Esophagus muscularis mucosa (tissue), 4 donors: Measurements from ENCODE around the gene MT1G. TPM values are rescaled to one million over a fixed set of nuclear protein-coding genes. Genes with fewer than 3 reads are reported as not detected.

Experiments
- DNase-seq: peaks from one replicate; pipeline ENCODE4 v3.0.0-alpha.2; 2017; ENCODE audit errors: extremely low spot score
- H3K27ac ChIP-seq, 4 donors: fragments of 200-600 bp; sonication (generic); replicated peaks in 1 of 4; 1 replicate in 3 of 4; 2 replicates in 1 of 4; pipeline ENCODE4 v1.5.1; 2016 to 2019; ENCODE audit warnings: mild to moderate bottlenecking in 1 of 4
- H3K27me3 ChIP-seq, 4 donors: fragments of 200-600 bp; sonication (generic); one replicate each; pipeline versions ENCODE4 v1.5.1 to v1.6.0; 2016 to 2019
- H3K36me3 ChIP-seq, 4 donors: fragments of 200-600 bp; sonication (generic); one replicate each; pipeline ENCODE4 v1.5.1; 2016 to 2019
- H3K4me1 ChIP-seq, 4 donors: fragments of 200-600 bp; sonication (generic); one replicate each; pipeline ENCODE4 v1.5.1; 2016 to 2019
- H3K4me3 ChIP-seq, 4 donors: fragments of 200-600 bp; sonication (generic); 1 replicate in 2 of 4; 2 replicates in 2 of 4; pipeline ENCODE4 v1.5.1; 2016 to 2019; ENCODE audit warnings: mild to moderate bottlenecking in 4 of 4, moderate library complexity in 1 of 4
- H3K9me3 ChIP-seq, 4 donors: fragments of 200-600 bp; sonication (generic); 1 replicate in 3 of 4; 2 replicates in 1 of 4; pipeline ENCODE4 v1.5.1; 2016 to 2019
- CTCF ChIP-seq, 3 experiments: fragments of 200-600 bp in 2 of 3; fragments of 450-650 bp in 1 of 3; sonication (generic) in 2 of 3; IDR thresholded peaks; one replicate each; pipeline ENCODE4 v1.5.1; 2017 to 2019; ENCODE audit warnings: antibody characterized with exemption in 3 of 3, mild to moderate bottlenecking in 2 of 3, moderate library complexity in 1 of 3
- EP300 ChIP-seq: sonication (generic); formaldehyde crosslinking; IDR thresholded peaks from one replicate; pipeline ENCODE4 v1.6.1; 2017; ENCODE audit warnings: antibody characterized with exemption
- POLR2A ChIP-seq: fragments of 450-650 bp; IDR thresholded peaks from one replicate; pipeline ENCODE4 v1.6.1; 2017; ENCODE audit warnings: antibody characterized with exemption, moderate library complexity, mild to moderate bottlenecking, low read depth
- POLR2AphosphoS5 ChIP-seq, 2 donors: sonication (generic); formaldehyde crosslinking; IDR thresholded peaks; one replicate each; pipeline ENCODE4 v1.6.1; 2017; ENCODE audit warnings: antibody characterized with exemption in 2 of 2
- WGBS: methylation state at CpG from one replicate; pipeline ENCODE4 v1.1.5; 2018; 5-methylcytosine and 5-hydroxymethylcytosine counted together
- intact Hi-C: fragments of 100-400 bp; cut with DNase I; formaldehyde crosslinking; loops from one replicate; pipeline ENCODE4 v1.15.1; 2023
- total RNA-seq, 4 donors: library from RNA; depleted of rRNA; stranded (reverse); fragments of >200 nt; gene quantifications; one replicate each; pipeline versions ENCODE4 v1.1.0 to v1.2.1, GENCODE V29; 2016

The MT1G gene
- total RNA-seq, 4 donors from 2014 or later = 4.9 to 59.0 (median 19.0) TPM; not detected in 1

GRCh38 chr16:56689171-56689570, 21.3 kb upstream of the MT1G start:
- intact Hi-C loops = no loop called here
- no peak overlapping the region for H3K27ac ChIP-seq
- no peaks in the 10 kb centered on the region for H3K27me3 ChIP-seq
- no peaks in the 10 kb centered on the region for H3K36me3 ChIP-seq
- DNase-seq = no peak
- H3K4me3 ChIP-seq = no peak overlapping the region
- peaks cover 0 to 7% (median 6%) of the 10 kb centered on the region in 4 donors for H3K9me3 ChIP-seq
- 92% methylated on average over 2 of the region's 3 CpGs for WGBS
- H3K4me1 ChIP-seq = peaks cover 7 to 20% (median 14%) of the 10 kb centered on the region in 4 donors
- TF ChIP-seq CTCF (IDR thresholded peaks at IDR 0.05) (no peak), EP300 (no peak), POLR2A (no peak), POLR2AphosphoS5 (IDR thresholded peaks at IDR 0.05) (no peak)

GRCh38 chr16:56688762-56689161, 20.9 kb upstream of the MT1G start:
- intact Hi-C loops = no loop called here
- WGBS = 38% methylated on average over 1 of the region's 1 CpG
- no peak for DNase-seq
- Histone ChIP-seq H3K4me3 (no peak overlapping the region), H3K9me3 (peaks cover 0 to 7% (median 6%) of the 10 kb centered on the region in 4 donors), H3K27ac (no peak overlapping the region), H3K36me3 (no peaks in the 10 kb centered on the region), H3K27me3 (no peaks in the 10 kb centered on the region), H3K4me1 (peaks cover 9 to 24% (median 18%) of the 10 kb centered on the region in 4 donors)
- TF ChIP-seq EP300 = no peak
- TF ChIP-seq POLR2AphosphoS5 (IDR thresholded peaks at IDR 0.05) = no peak
- TF ChIP-seq POLR2A = no peak
- TF ChIP-seq CTCF (IDR thresholded peaks at IDR 0.05) = no peak

GRCh38 chr16:56686758-56687157, 18.9 kb upstream of the MT1G start:
- Histone ChIP-seq H3K36me3 (no peaks in the 10 kb centered on the region), H3K4me1 (peaks cover 18 to 41% (median 34%) of the 10 kb centered on the region in 4 donors), H3K9me3 (peaks cover 0 to 7% (median 6%) of the 10 kb centered on the region in 4 donors), H3K4me3 (no peak overlapping the region), H3K27ac (no peak overlapping the region), H3K27me3 (no peaks in the 10 kb centered on the region)
- TF ChIP-seq EP300 (no peak), POLR2AphosphoS5 (IDR thresholded peaks at IDR 0.05) (no peak), CTCF (IDR thresholded peaks at IDR 0.05) (no peak), POLR2A (no peak)
- WGBS = 92% methylated on average over 7 of the region's 7 CpGs
- DNase-seq = no peak
- intact Hi-C loops = no loop called here

- H3K36me3 ChIP-seq = no peaks in the 10 kb centered on the region
- TF ChIP-seq EP300 = no peak
- TF ChIP-seq CTCF (IDR thresholded peaks at IDR 0.05) = no peak
- no peak for TF ChIP-seq POLR2AphosphoS5 (IDR thresholded peaks at IDR 0.05)
- peak; percentile 32 for TF ChIP-seq POLR2A
- WGBS = 79% methylated on average over 3 of the region's 4 CpGs
- H3K4me3 ChIP-seq = peak overlapping the region in 3 of 4 donors; percentile 51 to 68 (median 59)
- intact Hi-C loops = loop anchor here (5.0 kb wide), 1 partner anchor 48 kb away; the partner anchor contains the start of gene MT1A
- no peak for DNase-seq
- H3K9me3 ChIP-seq = peaks cover 0 to 7% (median 6%) of the 10 kb centered on the region in 4 donors
- H3K27ac ChIP-seq = peak overlapping the region; percentile 67 to 86 (median 84)
- no peaks in the 10 kb centered on the region for H3K27me3 ChIP-seq
- H3K4me1 ChIP-seq = peaks cover 35 to 50% (median 42%) of the 10 kb centered on the region in 4 donors
Observed at GRCh38 chr16:56684926-56685590, 17.2 kb upstream of the MT1G start.
